Body of pancreas (tissue), 4 donors: Measurements from ENCODE around the gene TMEM107. TPM values are rescaled to one million over a fixed set of nuclear protein-coding genes. Genes with fewer than 3 reads are reported as not detected.

Source experiments
- ATAC-seq: fragments of 150-250 bp; one replicate; pipeline ENCODE4 v1.9.1; 2016
- DNase-seq, 4 donors: peaks; one replicate each; pipeline ENCODE4 v3.0.0-alpha.2; 2019
- H3K27ac ChIP-seq, 4 donors: fragments of 200-600 bp; sonication (generic); 1 replicate in 3 of 4; 2 replicates in 1 of 4; pipeline versions ENCODE4 v1.5.1 to v1.6.1; 2016 to 2019; ENCODE audit warnings: mild to moderate bottlenecking in 1 of 4, mixed read lengths in 1 of 4, moderate library complexity in 1 of 4
- H3K27me3 ChIP-seq, 2 donors: fragments of 200-600 bp; sonication (generic); one replicate each; pipeline ENCODE4 v1.6.0; 2016; ENCODE audit warnings: mild to moderate bottlenecking in 1 of 2
- H3K36me3 ChIP-seq, 2 donors: fragments of 200-600 bp; sonication (generic); replicated peaks in 1 of 2; 2 replicates each; pipeline ENCODE4 v1.5.1; 2016; ENCODE audit warnings: low read depth in 2 of 2; ENCODE audit not compliant: insufficient read depth in 1 of 2
- H3K4me1 ChIP-seq: fragments of 200-600 bp; sonication (generic); one replicate; pipeline ENCODE4 v1.6.0; 2016
- H3K4me3 ChIP-seq, 2 donors: fragments of 200-600 bp; sonication (generic); 1 replicate in 1 of 2; 2 replicates in 1 of 2; pipeline ENCODE4 v1.5.1; 2016 to 2019
- H3K9me3 ChIP-seq, 3 donors: fragments of 200-600 bp; sonication (generic); 1 replicate in 2 of 3; 2 replicates in 1 of 3; pipeline ENCODE4 v1.5.1; 2016
- POLR2A ChIP-seq, 3 donors: fragments of 450-650 bp; IDR thresholded peaks; one replicate each; pipeline ENCODE4 v1.6.1; 2016; ENCODE audit warnings: antibody characterized with exemption in 3 of 3, mild to moderate bottlenecking in 2 of 3
- WGBS, 2 donors: methylation state at CpG; one replicate each; pipeline ENCODE4 v1.1.5; 2017; 5-methylcytosine and 5-hydroxymethylcytosine counted together
- intact Hi-C: fragments of 100-400 bp; cut with DNase I; formaldehyde crosslinking; loops from one replicate; pipeline ENCODE4 v1.15.1; 2023
- total RNA-seq, 2 donors: library from RNA; depleted of rRNA; stranded (reverse); fragments of >200 nt; gene quantifications; one replicate each; pipeline ENCODE4 v1.1.0, GENCODE V29; 2016
- TF ChIP-seq, protein P1 (sequence below), 7 experiments: fragments of 450-650 bp in 4 of 7; fragments of 200-600 bp in 3 of 7; sonication (generic) in 3 of 7; IDR thresholded peaks; one replicate each; pipeline ENCODE4 v1.5.1; 2016 to 2019; ENCODE audit warnings: antibody characterized with exemption in 7 of 7

TMEM107 gene
- total RNA-seq, 2 donors from 2014 or later = 7.6 to 12.7 TPM

- TF ChIP-seq, protein P1, sequence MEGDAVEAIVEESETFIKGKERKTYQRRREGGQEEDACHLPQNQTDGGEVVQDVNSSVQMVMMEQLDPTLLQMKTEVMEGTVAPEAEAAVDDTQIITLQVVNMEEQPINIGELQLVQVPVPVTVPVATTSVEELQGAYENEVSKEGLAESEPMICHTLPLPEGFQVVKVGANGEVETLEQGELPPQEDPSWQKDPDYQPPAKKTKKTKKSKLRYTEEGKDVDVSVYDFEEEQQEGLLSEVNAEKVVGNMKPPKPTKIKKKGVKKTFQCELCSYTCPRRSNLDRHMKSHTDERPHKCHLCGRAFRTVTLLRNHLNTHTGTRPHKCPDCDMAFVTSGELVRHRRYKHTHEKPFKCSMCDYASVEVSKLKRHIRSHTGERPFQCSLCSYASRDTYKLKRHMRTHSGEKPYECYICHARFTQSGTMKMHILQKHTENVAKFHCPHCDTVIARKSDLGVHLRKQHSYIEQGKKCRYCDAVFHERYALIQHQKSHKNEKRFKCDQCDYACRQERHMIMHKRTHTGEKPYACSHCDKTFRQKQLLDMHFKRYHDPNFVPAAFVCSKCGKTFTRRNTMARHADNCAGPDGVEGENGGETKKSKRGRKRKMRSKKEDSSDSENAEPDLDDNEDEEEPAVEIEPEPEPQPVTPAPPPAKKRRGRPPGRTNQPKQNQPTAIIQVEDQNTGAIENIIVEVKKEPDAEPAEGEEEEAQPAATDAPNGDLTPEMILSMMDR (IDR thresholded peaks at IDR 0.05) = no peak
- TF ChIP-seq POLR2A (IDR thresholded peaks at IDR 0.05) = no peak
- intact Hi-C loops = no loop called here
- H3K4me3 ChIP-seq = no peak overlapping the region
- H3K27ac ChIP-seq = no peak overlapping the region
- H3K9me3 ChIP-seq = no peaks in the 10 kb centered on the region
- 92 to 97% methylated on average over 6 to 7 of the region's 7 CpGs for WGBS, 2 donors
- no peak for ATAC-seq
- H3K27me3 ChIP-seq = no peaks in the 10 kb centered on the region
- peaks cover 21% of the 10 kb centered on the region for H3K4me1 ChIP-seq
- peaks cover 38 to 51% of the 10 kb centered on the region in 2 donors for H3K36me3 ChIP-seq
- no peak for DNase-seq
These were observed 35.1 kb downstream of the TMEM107 start for GRCh38 chr17:8141045-8141444.

DNA sequence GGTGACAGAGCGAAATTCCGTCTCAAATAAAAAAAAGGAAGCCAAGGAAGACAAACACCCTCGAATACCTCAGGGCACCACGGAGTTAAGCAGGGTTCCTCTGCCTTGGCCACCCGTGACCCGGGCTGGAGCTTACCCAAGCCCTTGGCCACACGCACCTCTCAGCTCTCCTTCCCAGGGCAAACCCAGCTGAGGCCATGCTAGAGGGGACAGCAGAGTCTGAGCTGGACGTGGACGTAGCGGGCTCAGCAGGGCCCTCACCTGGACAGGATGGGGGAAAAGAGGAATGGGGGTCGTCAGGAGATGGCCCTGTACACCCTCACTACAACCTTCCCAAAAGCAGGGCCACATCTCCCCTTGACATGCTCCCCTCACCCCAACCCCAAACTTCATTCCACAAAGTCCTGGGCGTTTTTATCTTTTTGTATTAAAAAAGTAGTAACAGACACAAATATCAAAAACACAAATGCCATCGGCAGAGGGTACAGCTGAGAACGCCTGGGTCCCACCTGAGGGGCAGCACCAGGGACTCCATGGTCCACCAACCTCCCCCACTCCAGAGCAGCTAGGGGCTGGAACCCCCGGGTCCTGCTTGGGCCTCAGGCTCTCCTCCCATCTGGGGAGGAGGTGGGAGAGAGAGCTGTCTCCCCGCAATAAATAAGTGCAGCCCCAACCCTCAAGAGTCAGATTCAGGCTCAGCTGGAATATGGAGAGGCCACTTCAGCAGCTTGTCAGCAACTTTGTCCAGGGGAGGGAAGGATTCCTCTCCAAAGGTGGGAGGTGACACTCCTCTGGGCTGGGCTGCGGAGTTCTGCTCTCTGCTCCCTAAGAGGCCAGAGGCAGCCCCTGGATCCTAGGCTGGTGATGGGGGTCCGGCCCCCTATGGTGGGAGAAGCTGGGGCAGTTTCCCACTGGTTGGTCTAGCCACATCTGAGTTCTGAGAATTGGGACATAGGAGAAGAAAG is 35.8 kb downstream of the TMEM107 start:
- Histone ChIP-seq H3K36me3 (peaks cover 31 to 44% of the 10 kb centered on the region in 2 donors), H3K4me1 (peaks cover 21% of the 10 kb centered on the region), H3K9me3 (no peaks in the 10 kb centered on the region), H3K27me3 (no peaks in the 10 kb centered on the region), H3K27ac (peak overlapping the region in 2 of 4 donors; percentile 86 to 87), H3K4me3 (no peak overlapping the region)
- TF ChIP-seq, protein P1 (IDR thresholded peaks at IDR 0.05) = no peak
- TF ChIP-seq POLR2A (IDR thresholded peaks at IDR 0.05) = no peak
- peak in 3 of 4 donors; percentile 17 to 27 (median 22) for DNase-seq
- 69 to 73% methylated on average over 12 to 18 of the region's 18 CpGs for WGBS, 2 donors
- intact Hi-C loops = no loop called here
- ATAC-seq = no peak

DNA sequence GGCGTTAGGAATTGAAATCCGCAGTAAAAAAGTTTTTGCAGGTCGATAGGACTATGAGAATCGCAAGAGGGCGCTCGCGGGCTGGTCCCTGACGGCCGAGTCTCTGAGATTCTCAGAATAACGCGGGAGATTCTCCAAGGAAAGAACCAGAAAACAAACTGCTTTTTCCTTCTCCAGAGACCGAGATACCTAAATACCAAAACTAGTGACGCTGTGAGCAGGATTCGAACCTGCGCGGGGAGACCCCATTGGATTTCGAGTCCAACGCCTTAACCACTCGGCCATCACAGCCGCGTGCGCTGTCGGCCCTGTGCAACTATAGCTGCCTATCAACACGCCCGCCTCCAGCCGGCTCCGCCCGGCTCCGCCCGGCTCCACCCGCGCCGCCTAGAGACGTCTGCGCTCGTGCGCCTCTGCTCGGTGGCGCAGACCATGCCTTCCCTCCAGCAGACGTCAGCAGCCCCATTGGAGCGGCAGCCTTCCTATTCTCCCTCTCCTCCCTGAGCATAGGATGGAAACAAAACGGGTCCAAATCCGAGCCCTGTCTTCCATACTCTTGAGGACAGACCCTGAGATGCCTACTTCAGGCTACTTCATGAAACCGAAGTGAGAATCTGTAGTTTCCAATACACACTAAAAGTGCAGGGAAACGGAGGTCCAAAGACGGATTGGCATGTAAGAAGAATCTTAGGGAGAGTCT is 37.4 kb downstream of the TMEM107 start:
- Histone ChIP-seq H3K9me3 (no peaks in the 10 kb centered on the region), H3K4me1 (peaks cover 21% of the 10 kb centered on the region), H3K27me3 (no peaks in the 10 kb centered on the region), H3K36me3 (peaks cover 16 to 31% of the 10 kb centered on the region in 2 donors), H3K4me3 (no peak overlapping the region), H3K27ac (peak overlapping the region; percentile 74 to 92 (median 86))
- intact Hi-C loops = no loop called here
- peak; percentile 92 for ATAC-seq
- 1% methylated on average over 44 to 46 of the region's 46 CpGs for WGBS, 2 donors
- DNase-seq = peak; percentile 96
- peak; percentile 23 to 85 (median 79) for TF ChIP-seq POLR2A (IDR thresholded peaks at IDR 0.05)
- TF ChIP-seq, protein P1 (IDR thresholded peaks at IDR 0.05) = peak; percentile 70 to 98 (median 95)

- WGBS, 2 donors = 0 to 3% methylated on average over 7 of the region's 7 CpGs
- Histone ChIP-seq H3K4me3 (no peak overlapping the region), H3K27ac (peak overlapping the region; percentile 27 to 92 (median 86)), H3K4me1 (peaks cover 21% of the 10 kb centered on the region), H3K27me3 (no peaks in the 10 kb centered on the region), H3K9me3 (no peaks in the 10 kb centered on the region), H3K36me3 (peaks cover 11 to 27% of the 10 kb centered on the region in 2 donors)
- TF ChIP-seq POLR2A (IDR thresholded peaks at IDR 0.05) = no peak
- TF ChIP-seq, protein P1 (IDR thresholded peaks at IDR 0.05) = no peak
- intact Hi-C loops = no loop called here
- ATAC-seq (no peak), DNase-seq (no peak)
These were observed 37.9 kb downstream of the TMEM107 start for GRCh38 chr17:8138374-8138671.
